AG10803 (cell line): ENCODE results near the gene JOSD1.

Source experiments
- DNase-seq: peaks from one replicate; pipeline ENCODE4 v3.0.0; 2010; ENCODE audit warnings: low read depth
- H3K4me3 ChIP-seq: 2 replicates; pipeline ENCODE4 v1.5.1; 2011; ENCODE audit warnings: mild to moderate bottlenecking, low read length, control low read depth
- CTCF ChIP-seq: conservative IDR thresholded peaks from 2 replicates; pipeline ENCODE4 v1.5.1; 2011; ENCODE audit warnings: mild to moderate bottlenecking, low read length, control low read depth, inconsistent platforms

The JOSD1 gene

DNA sequence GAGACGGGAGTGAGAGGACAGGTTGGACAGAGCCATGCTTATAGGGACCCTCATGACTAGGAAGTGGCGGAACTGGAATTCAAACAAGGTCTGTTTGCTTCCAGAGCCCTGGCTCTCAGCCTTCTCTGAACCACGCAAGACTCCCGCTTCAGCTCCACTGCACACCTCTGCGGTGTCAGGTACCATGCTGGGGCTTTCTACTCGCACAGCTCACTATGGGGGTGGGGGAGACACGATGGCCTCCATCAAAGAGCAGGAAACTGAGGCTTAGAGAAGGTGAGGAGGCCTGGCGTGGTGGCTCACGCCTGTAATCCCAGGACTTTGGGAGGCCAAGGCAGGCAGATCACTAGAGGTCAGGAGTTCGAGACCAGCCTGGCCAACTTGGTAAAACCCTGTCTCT, 40.8 kb upstream of the JOSD1 start:
- H3K4me3 ChIP-seq, result no peak overlapping the region
- TF ChIP-seq CTCF, result no peak
- DNase-seq, result no peak

- TF ChIP-seq CTCF, result no peak
- H3K4me3 ChIP-seq, result no peak overlapping the region
- no peak for DNase-seq
These were observed 40.4 kb upstream of the JOSD1 start for GRCh38 chr22:38741166-38741565.

- no peak overlapping the region for H3K4me3 ChIP-seq
- TF ChIP-seq CTCF, result no peak
- DNase-seq, result no peak
These were observed 40.0 kb upstream of the JOSD1 start for GRCh38 chr22:38740754-38741153.

DNA sequence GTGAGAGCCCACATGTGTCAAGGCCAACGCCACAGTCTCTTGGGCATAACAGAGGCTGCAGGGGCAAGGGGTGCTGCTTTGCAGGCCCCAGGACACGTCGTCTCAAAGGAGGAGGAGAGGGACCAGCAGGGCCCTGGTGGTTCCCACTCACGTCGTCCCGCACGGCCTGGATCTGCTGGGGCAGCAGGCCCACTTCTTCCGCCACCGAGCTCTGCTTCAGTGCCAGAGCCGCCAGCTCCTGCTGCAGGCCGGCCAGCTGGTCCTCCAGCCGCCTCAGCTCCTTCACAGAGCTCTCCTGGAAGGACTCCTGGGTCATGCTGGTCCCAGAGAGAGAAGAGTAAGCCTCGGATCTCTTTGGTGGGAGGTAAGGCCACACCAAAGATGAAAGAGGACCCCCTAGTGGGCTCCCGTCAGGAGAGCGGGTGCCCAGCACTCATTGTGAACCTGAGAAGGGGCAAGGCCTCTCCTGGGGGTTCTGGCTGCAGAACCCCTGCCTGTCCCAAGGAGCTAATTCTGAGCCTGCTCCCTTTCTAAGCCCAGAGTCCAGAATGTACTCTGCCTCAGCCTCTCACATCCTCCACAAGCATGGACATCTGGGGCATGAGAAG, 39.5 kb upstream of the JOSD1 start:
- no peak for DNase-seq
- TF ChIP-seq CTCF, result no peak
- no peak overlapping the region for H3K4me3 ChIP-seq

DNA sequence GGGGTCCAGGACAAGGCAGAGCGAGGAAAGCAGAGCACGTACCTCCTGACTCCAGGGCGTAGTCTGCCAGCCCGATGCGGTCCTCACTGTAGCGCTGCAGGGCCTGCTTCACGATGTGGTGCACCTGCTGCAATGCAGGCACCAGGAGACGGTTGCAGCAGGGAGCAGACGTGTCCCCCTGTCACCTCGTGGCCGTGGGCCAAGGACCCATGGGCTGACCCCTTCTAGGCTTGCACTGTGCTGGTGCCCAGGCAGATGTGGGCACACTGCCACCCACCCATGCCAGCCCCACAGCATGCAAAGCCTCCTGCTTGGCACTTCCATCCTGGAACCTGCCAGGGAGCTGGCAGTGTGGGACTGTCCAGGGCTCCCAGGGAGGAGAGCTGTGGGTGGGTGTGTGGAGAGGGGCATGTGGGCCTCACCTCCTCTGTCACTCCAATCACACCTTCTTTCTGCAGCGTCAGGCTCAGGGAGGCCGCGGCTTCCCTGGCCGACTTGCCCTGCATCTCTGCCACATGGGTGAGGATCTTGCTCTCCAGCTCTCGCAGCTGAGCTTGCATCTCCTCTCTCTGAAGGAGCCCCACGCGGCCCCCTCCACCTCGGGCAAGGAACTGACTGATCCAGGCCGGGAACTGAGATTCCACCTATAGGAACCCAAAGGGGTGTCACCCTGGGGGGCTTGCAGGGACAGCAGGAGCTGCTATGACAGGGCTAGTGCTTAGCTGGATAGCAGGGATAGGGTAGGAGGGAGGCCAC, 38.7 kb upstream of the JOSD1 start:
- TF ChIP-seq CTCF, result no peak
- DNase-seq, result no peak
- H3K4me3 ChIP-seq, result no peak overlapping the region

GRCh38 chr22:38738475-38739070, 37.8 kb upstream of the JOSD1 start:
- no peak for DNase-seq
- no peak overlapping the region for H3K4me3 ChIP-seq
- no peak for TF ChIP-seq CTCF
